HepG2 (cell line): ENCODE results near the gene IL17C.

Experiments used
- CTCF ChIP-seq: sonication (generic); formaldehyde crosslinking; IDR thresholded peaks from 2 replicates; pipeline ENCODE4 v1.5.0; 2020; ENCODE audit warnings: mild to moderate bottlenecking, missing genetic modification reagents, moderate library complexity
- EEA1 ChIP-seq: sonication (generic); formaldehyde crosslinking; IDR thresholded peaks from 2 replicates; pipeline ENCODE4 v1.5.1; 2020; ENCODE audit warnings: mild to moderate bottlenecking, missing genetic modification reagents, borderline replicate concordance
- HMG20B ChIP-seq: conservative IDR thresholded peaks from 2 replicates; pipeline ENCODE4 v1.6.1; 2016; ENCODE audit warnings: missing genetic modification reagents, missing compliant biosample characterization
- POLR2A ChIP-seq, 2 experiments: IDR thresholded peaks; 2 replicates each; pipeline ENCODE4 v1.6.1; 2011; ENCODE audit warnings: low read depth in 2 of 2, low read length in 2 of 2, mild to moderate bottlenecking in 1 of 2, moderate library complexity in 1 of 2; ENCODE audit not compliant: insufficient read depth in 1 of 2
- TEAD2 ChIP-seq: sonication (generic); formaldehyde crosslinking; IDR thresholded peaks from 2 replicates; pipeline ENCODE4 v1.9.0; 2021; ENCODE audit warnings: missing genetic modification reagents
- TP53 ChIP-seq: sonication (generic); formaldehyde crosslinking; conservative IDR thresholded peaks from 2 replicates; pipeline ENCODE4 v1.4.0; 2020; ENCODE audit warnings: missing genetic modification reagents
- ZBTB7A ChIP-seq: sonication (generic); formaldehyde crosslinking; IDR thresholded peaks from 2 replicates; pipeline ENCODE4 v1.8.0; 2022; ENCODE audit warnings: mild to moderate bottlenecking, missing genetic modification reagents
- ZBTB7B ChIP-seq: sonication (generic); formaldehyde crosslinking; IDR thresholded peaks from 2 replicates; pipeline ENCODE4 v1.4.0; 2020; ENCODE audit warnings: missing genetic modification reagents
- ZNF24 ChIP-seq: fragments of 450-650 bp; IDR thresholded peaks from 2 replicates; pipeline ENCODE4 v1.6.1; 2017; ENCODE audit warnings: antibody characterized with exemption, mild to moderate bottlenecking
- ZNF468 ChIP-seq: sonication (generic); formaldehyde crosslinking; IDR thresholded peaks from 2 replicates; pipeline ENCODE4 v1.8.0; 2022; ENCODE audit warnings: mild to moderate bottlenecking, moderate library complexity, missing genetic modification reagents
- TF ChIP-seq, protein P1 (sequence below): sonication (generic); formaldehyde crosslinking; IDR thresholded peaks from 2 replicates; pipeline ENCODE4 v1.4.0; 2020; ENCODE audit warnings: mild to moderate bottlenecking, missing genetic modification reagents
- TF ChIP-seq, protein P2 (sequence below): sonication (generic); formaldehyde crosslinking; IDR thresholded peaks from 2 replicates; pipeline ENCODE4 v1.4.0; 2020; ENCODE audit warnings: missing genetic modification reagents

- TF ChIP-seq ZBTB7B (CRISPR knock-in tag) = no peak
- no peak for TF ChIP-seq ZNF468 (CRISPR knock-in tag)
- TF ChIP-seq CTCF (CRISPR knock-in tag) = no peak
- TF ChIP-seq EEA1 = no peak
- no peak for TF ChIP-seq ZNF24
- TF ChIP-seq, protein P1, sequence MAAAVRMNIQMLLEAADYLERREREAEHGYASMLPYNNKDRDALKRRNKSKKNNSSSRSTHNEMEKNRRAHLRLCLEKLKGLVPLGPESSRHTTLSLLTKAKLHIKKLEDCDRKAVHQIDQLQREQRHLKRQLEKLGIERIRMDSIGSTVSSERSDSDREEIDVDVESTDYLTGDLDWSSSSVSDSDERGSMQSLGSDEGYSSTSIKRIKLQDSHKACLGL (CRISPR knock-in tag) = no peak
- TF ChIP-seq, protein P2, sequence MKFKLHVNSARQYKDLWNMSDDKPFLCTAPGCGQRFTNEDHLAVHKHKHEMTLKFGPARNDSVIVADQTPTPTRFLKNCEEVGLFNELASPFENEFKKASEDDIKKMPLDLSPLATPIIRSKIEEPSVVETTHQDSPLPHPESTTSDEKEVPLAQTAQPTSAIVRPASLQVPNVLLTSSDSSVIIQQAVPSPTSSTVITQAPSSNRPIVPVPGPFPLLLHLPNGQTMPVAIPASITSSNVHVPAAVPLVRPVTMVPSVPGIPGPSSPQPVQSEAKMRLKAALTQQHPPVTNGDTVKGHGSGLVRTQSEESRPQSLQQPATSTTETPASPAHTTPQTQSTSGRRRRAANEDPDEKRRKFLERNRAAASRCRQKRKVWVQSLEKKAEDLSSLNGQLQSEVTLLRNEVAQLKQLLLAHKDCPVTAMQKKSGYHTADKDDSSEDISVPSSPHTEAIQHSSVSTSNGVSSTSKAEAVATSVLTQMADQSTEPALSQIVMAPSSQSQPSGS (CRISPR knock-in tag) = no peak
- no peak for TF ChIP-seq ZBTB7A (CRISPR knock-in tag)
- no peak for TF ChIP-seq TEAD2 (CRISPR knock-in tag)
- TF ChIP-seq HMG20B = no peak
- no peak for TF ChIP-seq TP53 (CRISPR knock-in tag)
- TF ChIP-seq POLR2A (IDR thresholded peaks at IDR 0.05; ENCODE audit: insufficient read depth in 1 of 2, low read depth in 2 of 2, low read length in 2 of 2) = no peak
Measured at GRCh38 chr16:88629835-88630234, 8.5 kb upstream of the IL17C start.
